HepG2 (cell line): ENCODE data around the gene MAP2K5. TPM values are rescaled to one million over a fixed set of nuclear protein-coding genes. Genes with fewer than 3 reads are reported as not detected.

Experiments
- PHF5A ChIP-seq: IDR thresholded peaks from one replicate; pipeline ENCODE4 v1.6.1; 2018; ENCODE audit warnings: low read depth, missing genetic modification reagents; ENCODE audit not compliant: unreplicated experiment
- ZNF30 ChIP-seq: sonication (generic); formaldehyde crosslinking; IDR thresholded peaks from 2 replicates; pipeline ENCODE4 v1.5.0; 2020; ENCODE audit warnings: mild to moderate bottlenecking, missing genetic modification reagents
- ZNF430 ChIP-seq: sonication (generic); formaldehyde crosslinking; IDR thresholded peaks from 2 replicates; pipeline ENCODE4 v1.9.0; 2021; ENCODE audit warnings: mild to moderate bottlenecking, missing genetic modification reagents
- ZNF570 ChIP-seq: sonication (generic); formaldehyde crosslinking; IDR thresholded peaks from 2 replicates; pipeline ENCODE4 v1.4.0; 2020; ENCODE audit warnings: mild to moderate bottlenecking, missing genetic modification reagents, borderline replicate concordance
- polyA plus RNA-seq, 8 experiments: library from polyadenylated mRNA; depleted of rRNA in 3 of 8; stranded (reverse) in 7 of 8; unstranded in 1 of 8; fragments of >200 nt; fragmentation: Illumina TruSeq in 4 of 8; extraction: Trizol in 4 of 8; gene quantifications; 2 replicates each; pipeline versions ENCODE4 v1.2.1 to v1.2.3, GENCODE V29; 2011 to 2016; ENCODE audit warnings: low read depth in 4 of 8, missing spikeins in 1 of 8, mixed read lengths in 1 of 8; ENCODE audit not compliant: insufficient read depth in 1 of 8
- total RNA-seq, 5 experiments: library from RNA; depleted of rRNA; stranded (reverse); fragments of >200 nt; fragmentation: Illumina TruSeq; extraction: Trizol; gene quantifications; 2 replicates each; pipeline ENCODE4 v1.2.3, GENCODE V29; 2016; ENCODE audit warnings: low read depth in 1 of 5
- TF ChIP-seq, protein P1 (sequence below): sonication (generic); formaldehyde crosslinking; IDR thresholded peaks from 2 replicates; pipeline ENCODE4 v1.4.0; 2020; ENCODE audit warnings: mild to moderate bottlenecking, missing genetic modification reagents

The MAP2K5 gene
- total and polyA plus RNA-seq, 2 of the 13 experiments (the other 11 are each of a cell fraction or from before 2014, with no cell fraction given): 4.0 to 4.3 TPM

DNA sequence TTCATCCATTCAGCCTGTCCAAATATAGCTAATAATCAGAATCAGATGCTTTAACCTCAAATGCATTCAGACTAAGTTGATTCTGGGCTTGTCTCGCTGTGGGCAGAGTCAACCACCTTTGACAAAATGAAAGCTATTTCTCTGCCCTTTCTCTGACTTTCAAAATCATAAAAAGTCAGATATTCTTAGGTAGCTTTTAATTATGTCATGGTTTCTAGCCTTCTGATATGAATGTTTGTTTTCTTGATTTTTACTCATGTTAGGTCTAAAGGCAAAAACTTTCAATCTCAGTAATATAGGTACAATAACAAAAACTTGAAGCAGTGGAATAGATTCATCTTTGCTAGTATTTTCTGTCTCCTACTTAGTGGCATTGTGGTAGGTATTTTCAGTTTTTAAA is 46.9 kb upstream of the MAP2K5 start (continued):
- TF ChIP-seq, protein P1, sequence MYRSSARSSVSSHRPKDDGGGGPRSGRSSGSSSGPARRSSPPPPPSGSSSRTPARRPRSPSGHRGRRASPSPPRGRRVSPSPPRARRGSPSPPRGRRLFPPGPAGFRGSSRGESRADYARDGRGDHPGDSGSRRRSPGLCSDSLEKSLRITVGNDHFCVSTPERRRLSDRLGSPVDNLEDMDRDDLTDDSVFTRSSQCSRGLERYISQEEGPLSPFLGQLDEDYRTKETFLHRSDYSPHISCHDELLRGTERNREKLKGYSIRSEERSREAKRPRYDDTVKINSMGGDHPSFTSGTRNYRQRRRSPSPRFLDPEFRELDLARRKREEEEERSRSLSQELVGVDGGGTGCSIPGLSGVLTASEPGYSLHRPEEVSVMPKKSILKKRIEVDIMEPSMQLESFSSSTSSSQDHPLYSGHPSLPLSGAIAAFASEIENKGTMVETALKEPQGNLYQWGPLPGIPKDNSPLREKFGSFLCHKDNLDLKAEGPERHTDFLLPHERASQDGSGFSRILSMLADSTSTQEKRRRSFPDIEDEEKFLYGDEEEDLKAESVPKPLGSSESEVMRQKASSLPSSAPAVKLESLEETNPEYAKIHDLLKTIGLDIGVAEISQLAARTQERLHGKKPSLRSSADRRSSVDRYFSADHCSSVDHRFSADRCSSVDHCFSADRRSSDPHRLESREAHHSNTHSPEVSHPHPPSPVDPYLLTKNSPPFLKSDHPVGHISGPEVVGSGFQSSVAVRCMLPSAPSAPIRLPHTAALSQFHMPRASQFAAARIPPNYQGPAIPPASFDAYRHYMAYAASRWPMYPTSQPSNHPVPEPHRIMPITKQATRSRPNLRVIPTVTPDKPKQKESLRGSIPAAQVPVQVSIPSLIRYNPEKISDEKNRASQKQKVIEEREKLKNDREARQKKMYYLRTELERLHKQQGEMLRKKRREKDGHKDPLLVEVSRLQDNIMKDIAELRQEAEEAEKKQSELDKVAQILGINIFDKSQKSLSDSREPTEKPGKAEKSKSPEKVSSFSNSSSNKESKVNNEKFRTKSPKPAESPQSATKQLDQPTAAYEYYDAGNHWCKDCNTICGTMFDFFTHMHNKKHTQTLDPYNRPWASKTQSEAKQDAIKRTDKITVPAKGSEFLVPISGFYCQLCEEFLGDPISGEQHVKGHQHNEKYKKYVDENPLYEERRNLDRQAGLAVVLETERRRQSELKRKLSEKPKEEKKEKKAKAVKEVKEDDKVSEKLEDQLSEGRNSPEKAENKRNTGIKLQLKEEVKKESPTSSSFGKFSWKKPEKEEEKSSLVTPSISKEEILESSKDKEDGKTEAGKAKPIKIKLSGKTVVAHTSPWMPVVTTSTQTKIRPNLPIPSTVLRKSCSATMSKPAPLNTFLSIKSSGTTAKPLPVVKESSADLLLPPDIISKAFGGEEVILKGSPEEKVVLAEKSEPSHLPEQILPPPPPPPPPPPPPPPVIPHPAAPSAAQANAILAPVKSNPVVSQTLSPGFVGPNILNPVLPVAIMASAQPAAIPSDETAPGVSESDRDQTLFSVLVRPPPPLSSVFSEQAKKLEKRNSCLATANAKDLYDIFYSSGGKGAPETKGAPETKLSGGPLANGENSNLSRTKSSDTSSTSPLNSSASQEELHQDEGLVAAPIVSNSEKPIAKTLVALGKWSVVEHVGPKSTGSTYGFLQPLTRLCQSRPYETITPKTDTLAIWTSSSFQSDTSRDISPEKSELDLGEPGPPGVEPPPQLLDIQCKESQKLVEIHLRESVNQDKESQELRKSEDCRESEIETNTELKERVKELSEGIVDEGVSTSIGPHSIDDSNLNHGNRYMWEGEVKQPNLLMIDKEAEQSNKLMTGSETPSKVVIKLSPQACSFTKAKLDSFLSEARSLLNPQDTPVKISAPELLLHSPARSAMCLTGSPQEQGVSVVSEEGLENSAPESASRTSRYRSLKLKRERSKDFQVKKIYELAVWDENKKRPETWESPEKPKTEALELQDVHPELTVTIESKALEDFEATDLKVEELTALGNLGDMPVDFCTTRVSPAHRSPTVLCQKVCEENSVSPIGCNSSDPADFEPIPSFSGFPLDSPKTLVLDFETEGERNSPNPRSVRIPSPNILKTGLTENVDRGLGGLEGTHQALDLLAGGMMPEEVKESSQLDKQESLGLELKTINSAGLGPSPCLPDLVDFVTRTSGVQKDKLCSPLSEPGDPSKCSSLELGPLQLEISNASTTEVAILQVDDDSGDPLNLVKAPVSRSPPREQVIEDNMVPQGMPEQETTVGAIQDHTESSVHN: no peak
- TF ChIP-seq ZNF430 (CRISPR knock-in tag): no peak
- no peak for TF ChIP-seq ZNF570
- no peak for TF ChIP-seq PHF5A
- TF ChIP-seq ZNF30 (CRISPR knock-in tag): no peak
